Measurements from ENCODE around the gene NUDT13. TPM values are rescaled to one million over a fixed set of nuclear protein-coding genes. Genes with fewer than 3 reads are reported as not detected.

Gene NUDT13
- total and polyA plus RNA-seq, 9 of the 15 experiments (the other 6 are each of a cell fraction or from before 2014, with no cell fraction given), result 4.7 to 11.1 (median 5.6) TPM

GRCh38 chr10:73110345-73110849, at the start of gene NUDT13 (continued):
- TF ChIP-seq STAT6 (CRISPR knock-in tag; IDR thresholded peaks at IDR 0.05), result no peak
- no peak for TF ChIP-seq FOXK1 (CRISPR knock-in tag; IDR thresholded peaks at IDR 0.05; ENCODE audit: borderline replicate concordance)
- TF ChIP-seq ZNF124 (CRISPR knock-in tag; IDR thresholded peaks at IDR 0.05), result no peak
- TF ChIP-seq SRSF1 (IDR thresholded peaks at IDR 0.05; ENCODE audit: low read depth, low read length), result no peak
- peak; percentile 44 for TF ChIP-seq SAP30 (IDR thresholded peaks at IDR 0.05; ENCODE audit: borderline replicate concordance, insufficient read depth, low read depth, low read length, poor library complexity, severe bottlenecking)
- TF ChIP-seq ZBTB34 (CRISPR knock-in tag; IDR thresholded peaks at IDR 0.05), result no peak
- TF ChIP-seq CREM (IDR thresholded peaks at IDR 0.05; ENCODE audit: low read depth), result peak; percentile 93
- no peak for TF ChIP-seq GATAD2A (IDR thresholded peaks at IDR 0.05)
- TF ChIP-seq, protein P1, sequence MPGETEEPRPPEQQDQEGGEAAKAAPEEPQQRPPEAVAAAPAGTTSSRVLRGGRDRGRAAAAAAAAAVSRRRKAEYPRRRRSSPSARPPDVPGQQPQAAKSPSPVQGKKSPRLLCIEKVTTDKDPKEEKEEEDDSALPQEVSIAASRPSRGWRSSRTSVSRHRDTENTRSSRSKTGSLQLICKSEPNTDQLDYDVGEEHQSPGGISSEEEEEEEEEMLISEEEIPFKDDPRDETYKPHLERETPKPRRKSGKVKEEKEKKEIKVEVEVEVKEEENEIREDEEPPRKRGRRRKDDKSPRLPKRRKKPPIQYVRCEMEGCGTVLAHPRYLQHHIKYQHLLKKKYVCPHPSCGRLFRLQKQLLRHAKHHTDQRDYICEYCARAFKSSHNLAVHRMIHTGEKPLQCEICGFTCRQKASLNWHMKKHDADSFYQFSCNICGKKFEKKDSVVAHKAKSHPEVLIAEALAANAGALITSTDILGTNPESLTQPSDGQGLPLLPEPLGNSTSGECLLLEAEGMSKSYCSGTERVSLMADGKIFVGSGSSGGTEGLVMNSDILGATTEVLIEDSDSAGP (CRISPR knock-in tag; IDR thresholded peaks at IDR 0.05), result no peak
- TF ChIP-seq COPS2 (conservative IDR thresholded peaks at IDR 0.05), result no peak
- no peak for TF ChIP-seq FIP1L1 (IDR thresholded peaks at IDR 0.05; ENCODE audit: low read depth, low read length, poor library complexity, severe bottlenecking)
- no peak for TF ChIP-seq ZNF609 (CRISPR knock-in tag; IDR thresholded peaks at IDR 0.05; ENCODE audit: borderline replicate concordance)
- peak; percentile 84 for TF ChIP-seq MYC (IDR thresholded peaks at IDR 0.05; ENCODE audit: low read depth, low read length)
- no peak for TF ChIP-seq MYC (CRISPR knock-in tag; IDR thresholded peaks at IDR 0.05; ENCODE audit: borderline replicate concordance, low read depth)
- TF ChIP-seq, protein P2, sequence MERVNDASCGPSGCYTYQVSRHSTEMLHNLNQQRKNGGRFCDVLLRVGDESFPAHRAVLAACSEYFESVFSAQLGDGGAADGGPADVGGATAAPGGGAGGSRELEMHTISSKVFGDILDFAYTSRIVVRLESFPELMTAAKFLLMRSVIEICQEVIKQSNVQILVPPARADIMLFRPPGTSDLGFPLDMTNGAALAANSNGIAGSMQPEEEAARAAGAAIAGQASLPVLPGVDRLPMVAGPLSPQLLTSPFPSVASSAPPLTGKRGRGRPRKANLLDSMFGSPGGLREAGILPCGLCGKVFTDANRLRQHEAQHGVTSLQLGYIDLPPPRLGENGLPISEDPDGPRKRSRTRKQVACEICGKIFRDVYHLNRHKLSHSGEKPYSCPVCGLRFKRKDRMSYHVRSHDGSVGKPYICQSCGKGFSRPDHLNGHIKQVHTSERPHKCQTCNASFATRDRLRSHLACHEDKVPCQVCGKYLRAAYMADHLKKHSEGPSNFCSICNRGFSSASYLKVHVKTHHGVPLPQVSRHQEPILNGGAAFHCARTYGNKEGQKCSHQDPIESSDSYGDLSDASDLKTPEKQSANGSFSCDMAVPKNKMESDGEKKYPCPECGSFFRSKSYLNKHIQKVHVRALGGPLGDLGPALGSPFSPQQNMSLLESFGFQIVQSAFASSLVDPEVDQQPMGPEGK (CRISPR knock-in tag; IDR thresholded peaks at IDR 0.05; ENCODE audit: borderline replicate concordance), result no peak

Data from K562 (cell line).